GM19351 (cell line): ENCODE measurements around the gene CD6.

Experiments used
- ATAC-seq: cut with Tn5 transposase; IDR thresholded peaks from one replicate; pipeline ENCODE4 v1.9.1; 2021; ENCODE audit warnings: mild to moderate bottlenecking, moderate library complexity; ENCODE audit not compliant: unreplicated experiment

Gene CD6, protein sequence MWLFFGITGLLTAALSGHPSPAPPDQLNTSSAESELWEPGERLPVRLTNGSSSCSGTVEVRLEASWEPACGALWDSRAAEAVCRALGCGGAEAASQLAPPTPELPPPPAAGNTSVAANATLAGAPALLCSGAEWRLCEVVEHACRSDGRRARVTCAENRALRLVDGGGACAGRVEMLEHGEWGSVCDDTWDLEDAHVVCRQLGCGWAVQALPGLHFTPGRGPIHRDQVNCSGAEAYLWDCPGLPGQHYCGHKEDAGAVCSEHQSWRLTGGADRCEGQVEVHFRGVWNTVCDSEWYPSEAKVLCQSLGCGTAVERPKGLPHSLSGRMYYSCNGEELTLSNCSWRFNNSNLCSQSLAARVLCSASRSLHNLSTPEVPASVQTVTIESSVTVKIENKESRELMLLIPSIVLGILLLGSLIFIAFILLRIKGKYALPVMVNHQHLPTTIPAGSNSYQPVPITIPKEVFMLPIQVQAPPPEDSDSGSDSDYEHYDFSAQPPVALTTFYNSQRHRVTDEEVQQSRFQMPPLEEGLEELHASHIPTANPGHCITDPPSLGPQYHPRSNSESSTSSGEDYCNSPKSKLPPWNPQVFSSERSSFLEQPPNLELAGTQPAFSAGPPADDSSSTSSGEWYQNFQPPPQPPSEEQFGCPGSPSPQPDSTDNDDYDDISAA

GRCh38 chr11:60971520-60971919 is at the start of gene CD6:
TSS of gene CD6 (plus strand) at chr11:60971680. CDS start at chr11:60971866, 186 bp downstream.
- no peak for ATAC-seq

GRCh38 chr11:60921777-60922335 is 49.6 kb upstream of the CD6 start:
- no peak for ATAC-seq

DNA sequence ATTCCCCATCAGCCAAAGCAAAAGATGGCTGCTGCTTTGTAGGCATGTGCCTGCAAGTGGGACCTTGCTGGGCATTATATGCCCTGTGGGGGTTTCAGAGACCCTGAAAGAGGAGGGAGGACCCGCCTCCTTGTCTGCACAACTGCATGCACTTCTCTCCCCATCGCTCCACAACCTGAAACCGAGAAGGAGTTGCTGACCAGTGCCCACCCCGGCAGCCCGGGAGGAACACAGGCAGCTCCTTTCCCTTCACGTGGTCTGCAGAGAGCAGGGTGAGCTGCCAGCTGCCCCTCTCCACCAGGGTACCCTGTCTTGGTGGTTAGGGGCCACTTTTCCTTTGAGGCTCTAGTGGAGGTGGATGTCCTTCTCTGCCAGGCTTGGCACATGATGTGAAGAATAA is 48.6 kb upstream of the CD6 start:
- no peak for ATAC-seq

DNA sequence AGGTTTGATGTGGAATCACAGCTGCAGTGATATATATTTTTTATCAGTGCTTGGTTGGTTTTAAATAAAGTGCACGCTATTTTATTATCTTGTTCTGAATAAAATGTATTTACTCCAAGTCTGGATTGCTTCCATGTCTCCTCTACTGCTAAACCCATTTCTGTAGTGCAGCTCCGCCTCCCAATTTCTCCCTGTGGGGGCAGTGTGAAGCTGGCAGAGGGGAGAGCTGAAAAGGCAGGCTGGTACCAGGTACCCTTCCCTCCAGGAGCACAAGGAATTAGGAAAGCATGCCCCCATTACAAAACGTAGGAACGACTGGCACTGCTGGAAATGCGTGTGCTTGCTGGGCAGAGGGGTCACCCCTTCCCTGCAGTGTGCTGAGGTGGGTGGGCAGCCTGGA is 48.2 kb upstream of the CD6 start:
- ATAC-seq, result no peak

DNA sequence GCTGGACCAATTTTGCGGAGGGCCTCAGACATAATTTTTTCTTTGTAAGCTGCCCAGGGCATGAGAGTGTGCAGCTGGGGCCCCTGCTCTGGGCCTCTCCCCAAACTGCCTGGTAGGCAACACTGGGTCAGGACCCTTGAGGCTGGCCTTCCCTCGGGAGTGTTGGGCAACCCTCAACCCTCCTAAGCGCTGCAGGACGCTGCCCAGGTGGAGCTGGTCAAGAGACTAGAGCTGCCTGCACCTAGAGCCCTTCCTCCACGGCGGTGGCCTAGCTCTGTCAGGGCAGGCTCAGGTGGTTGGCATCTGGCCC is 47.7 kb upstream of the CD6 start:
- no peak for ATAC-seq

- ATAC-seq, result no peak
These were observed 47.2 kb upstream of the CD6 start, which contains the start of gene TMEM132A for GRCh38 chr11:60924110-60924905. TSS of gene TMEM132A (plus strand) at chr11:60924460. CDS start at chr11:60924634, 174 bp downstream.

DNA sequence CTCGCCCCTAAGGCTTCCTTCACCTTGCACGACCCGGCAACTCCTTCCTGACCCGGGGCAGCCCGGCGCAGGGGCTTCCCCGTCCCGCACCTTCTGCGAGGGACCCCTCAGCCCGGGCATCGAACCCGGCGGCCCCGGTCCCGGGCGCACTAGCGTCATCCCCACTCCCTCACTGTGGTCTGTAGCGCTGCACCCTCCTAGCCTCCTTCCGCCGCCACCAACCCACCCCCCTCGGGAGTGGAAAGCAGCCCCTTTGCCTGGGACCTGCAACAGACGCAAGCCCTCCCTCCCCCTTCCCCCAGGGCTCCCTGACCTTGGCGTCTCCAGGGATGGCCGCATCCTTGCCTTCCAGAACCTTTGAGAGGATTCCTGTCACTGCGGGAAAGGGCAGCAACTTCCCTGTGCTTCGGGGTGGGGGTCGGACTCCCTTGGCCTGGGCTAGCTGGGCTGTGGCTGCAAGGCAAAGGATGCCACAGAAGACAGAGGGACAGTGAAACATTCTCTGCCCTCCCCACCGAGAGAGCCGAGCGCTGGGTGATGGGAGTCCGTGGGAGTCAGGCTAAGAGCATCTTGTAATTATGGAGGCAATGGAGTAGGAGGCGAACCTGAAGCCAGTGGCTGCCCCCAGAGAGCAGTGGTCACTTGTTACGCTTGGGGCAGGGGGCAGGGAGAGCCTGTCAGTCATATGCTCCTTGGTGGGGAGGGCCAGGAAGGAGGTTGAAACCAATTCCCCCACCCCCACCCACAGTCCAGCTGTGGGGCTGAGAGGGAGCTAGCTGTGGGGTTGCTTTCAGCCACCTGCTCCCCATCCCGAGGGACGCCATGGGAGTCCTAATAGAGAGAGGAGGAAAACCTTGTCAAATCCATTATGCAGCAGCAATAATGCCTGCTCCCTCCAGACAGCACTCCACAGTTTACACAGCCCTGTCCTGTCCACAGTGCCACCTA is 46.3 kb upstream of the CD6 start:
- ATAC-seq, result no peak

DNA sequence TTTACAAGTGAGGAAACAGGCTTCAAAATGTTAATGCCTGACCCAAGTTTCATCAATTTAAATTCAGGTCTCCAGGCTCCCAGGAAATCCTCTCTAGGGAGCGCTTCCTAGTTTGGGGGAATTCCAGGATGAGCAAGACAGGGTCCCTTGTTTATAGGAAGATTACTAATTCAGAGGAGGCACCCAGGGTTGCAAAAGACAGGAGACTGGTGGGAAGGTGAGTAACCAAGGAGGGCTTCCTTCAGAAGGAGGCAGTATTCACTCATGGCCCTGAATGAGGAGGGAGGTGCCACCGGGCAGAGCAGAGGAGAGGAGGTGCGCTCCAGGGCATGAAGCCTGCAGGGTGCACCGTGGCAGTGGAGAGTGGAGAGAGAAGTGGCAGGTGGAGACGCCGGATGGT is 45.6 kb upstream of the CD6 start:
- ATAC-seq, result no peak

GRCh38 chr11:60926500-60926899 is 45.0 kb upstream of the CD6 start:
- no peak for ATAC-seq

DNA sequence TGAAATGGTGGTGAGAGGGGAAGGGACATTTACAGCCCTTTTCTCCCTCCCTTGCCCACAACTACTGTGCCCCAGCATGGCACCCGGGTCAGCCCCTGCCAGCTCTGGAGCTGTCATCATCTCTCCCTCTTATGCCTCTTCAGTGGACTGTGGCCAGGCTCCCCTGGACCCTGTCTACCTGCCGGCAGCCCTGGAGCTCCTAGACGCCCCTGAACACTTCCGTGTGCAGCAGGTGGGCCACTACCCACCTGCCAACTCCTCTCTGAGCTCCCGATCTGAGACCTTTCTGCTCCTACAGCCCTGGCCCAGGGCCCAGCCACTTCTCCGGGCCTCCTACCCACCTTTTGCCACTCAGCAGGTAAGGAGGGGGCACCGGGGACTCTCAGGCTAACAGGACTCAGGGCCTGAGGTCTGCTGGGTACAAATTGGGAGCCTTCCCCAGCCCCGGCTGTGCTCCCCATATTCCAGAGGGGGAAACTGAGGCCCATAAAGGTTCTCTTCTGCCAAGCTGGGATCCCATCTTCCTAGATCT is 44.4 kb upstream of the CD6 start:
- no peak for ATAC-seq

DNA sequence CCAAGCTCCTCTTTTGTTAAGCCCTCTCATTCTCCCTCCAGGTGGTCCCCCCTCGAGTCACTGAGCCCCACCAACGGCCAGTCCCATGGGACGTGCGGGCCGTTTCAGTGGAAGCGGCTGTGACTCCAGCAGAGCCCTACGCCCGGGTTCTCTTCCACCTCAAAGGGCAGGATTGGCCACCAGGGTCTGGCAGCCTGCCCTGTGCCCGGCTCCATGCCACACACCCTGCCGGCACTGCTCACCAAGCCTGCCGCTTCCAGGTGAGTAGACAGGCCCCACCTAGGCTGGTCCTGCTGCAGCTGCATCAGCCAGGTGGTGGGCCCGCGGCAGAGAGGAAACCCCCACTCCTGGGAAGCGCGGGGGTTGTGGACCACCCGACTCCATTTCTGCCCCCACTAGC is 43.9 kb upstream of the CD6 start:
- ATAC-seq, result no peak

DNA sequence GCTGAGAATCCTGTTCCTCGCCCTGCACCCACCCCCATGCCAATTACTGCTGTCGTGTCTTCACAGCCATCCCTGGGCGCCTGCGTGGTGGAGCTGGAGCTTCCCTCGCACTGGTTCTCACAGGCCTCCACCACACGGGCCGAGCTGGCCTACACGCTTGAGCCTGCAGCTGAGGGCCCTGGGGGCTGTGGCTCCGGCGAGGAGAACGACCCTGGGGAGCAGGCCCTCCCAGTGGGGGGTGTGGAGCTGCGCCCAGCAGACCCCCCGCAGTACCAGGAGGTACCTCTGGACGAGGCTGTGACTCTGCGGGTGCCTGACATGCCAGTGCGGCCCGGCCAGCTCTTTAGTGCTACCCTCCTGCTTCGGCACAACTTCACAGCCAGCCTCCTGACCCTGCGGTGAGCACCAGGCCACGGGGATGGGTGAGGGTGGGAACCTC is 42.9 kb upstream of the CD6 start:
- ATAC-seq, result no peak

DNA sequence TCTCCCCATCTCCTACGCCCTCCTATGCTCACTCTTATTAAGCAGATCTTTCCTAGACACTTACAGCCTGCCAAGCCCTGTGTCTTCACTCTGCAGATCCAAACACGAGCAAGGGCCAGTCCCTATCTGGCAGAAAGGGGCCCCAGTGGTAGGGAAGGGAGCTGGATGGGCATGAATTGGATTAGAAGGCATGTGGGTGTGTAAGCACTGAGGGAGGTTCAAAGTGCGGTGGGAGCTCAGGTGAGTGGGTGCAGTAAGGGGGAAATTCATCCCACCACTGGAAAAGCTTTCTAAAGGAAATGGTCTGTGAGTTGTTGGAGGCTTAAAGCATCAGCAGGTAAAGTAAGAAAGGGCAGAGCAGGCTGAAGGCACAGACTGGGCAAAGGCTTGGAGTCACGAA is 41.7 kb upstream of the CD6 start:
- no peak for ATAC-seq

DNA sequence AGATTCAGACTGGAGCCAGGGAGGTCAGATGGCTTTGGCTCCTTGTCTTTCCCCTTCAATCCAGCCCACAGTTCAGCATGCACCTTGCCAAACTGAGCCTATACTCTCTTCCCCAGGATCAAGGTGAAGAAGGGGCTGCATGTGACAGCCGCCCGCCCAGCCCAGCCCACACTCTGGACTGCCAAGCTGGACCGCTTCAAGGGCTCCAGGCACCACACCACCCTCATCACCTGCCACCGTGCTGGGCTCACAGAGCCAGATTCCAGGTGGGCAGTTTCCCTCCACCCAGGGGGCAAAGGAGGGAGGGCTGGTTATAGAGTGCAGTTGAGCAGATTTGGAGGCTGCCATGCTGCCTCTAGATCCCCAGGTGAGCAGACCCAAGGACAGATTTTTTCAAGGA is 41.1 kb upstream of the CD6 start:
- no peak for ATAC-seq

GRCh38 chr11:60931917-60932316 is 39.6 kb upstream of the CD6 start:
- no peak for ATAC-seq

- ATAC-seq, result no peak
These were observed 38.7 kb upstream of the CD6 start for GRCh38 chr11:60932605-60933356.

DNA sequence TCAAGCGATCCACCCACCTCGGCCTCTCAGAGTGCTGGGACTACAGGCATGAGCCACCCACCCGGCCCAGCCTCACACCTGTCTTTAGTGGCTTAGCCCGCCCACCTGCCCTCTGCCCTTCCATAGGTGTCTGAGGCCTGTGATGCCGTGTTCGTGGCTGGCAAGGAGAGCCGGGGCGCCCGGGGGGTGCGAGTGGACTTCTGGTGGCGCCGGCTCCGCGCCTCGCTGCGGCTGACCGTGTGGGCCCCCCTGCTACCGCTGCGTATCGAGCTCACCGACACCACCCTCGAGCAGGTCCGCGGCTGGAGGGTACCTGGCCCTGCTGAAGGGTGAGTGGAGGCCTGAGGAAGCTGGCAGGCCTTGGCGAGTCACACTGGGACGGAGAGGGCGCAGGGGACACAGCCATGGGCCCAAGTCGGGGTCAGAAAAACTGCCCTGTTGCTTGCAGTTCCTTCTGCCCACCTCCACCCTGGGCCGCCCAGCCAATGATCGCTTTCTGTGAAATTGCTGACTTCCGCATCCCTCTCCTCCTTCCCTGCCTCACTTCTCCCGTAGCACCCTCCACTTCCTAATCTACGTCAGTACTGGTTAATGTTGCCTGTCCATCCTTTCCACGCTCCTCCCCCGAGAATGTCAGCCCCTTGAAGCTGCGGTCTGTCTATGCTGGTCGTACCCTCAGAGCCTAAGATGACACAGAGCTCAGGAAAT is 37.9 kb upstream of the CD6 start:
- ATAC-seq, result no peak

GRCh38 chr11:60934124-60934789 is 37.2 kb upstream of the CD6 start:
- no peak for ATAC-seq
